Measurements from ENCODE around the gene SON. TPM values are rescaled to one million over a fixed set of nuclear protein-coding genes. Genes with fewer than 3 reads are reported as not detected.
A peak's percentile ranks its signal among the peaks of the same experiment; 100 is the strongest.

Gene SON
- total RNA-seq, 1 experiment from 2014 or later = 329 TPM

- Histone ChIP-seq H4K8ac (replicated peaks; ENCODE audit: insufficient read length, low read depth, low read length) (no peak within 1 kb of the TSS), H4K5ac (ENCODE audit: insufficient read length, low read depth, low read length) (no peak within 1 kb of the TSS), H3K27ac (ENCODE audit: insufficient read length, low read depth, low read length) (no peak within 1 kb of the TSS), H3K18ac (ENCODE audit: insufficient read length, low read depth, low read length) (no peak within 1 kb of the TSS), H3K79me2 (ENCODE audit: insufficient read depth, low read length) (0 out of 2 replicates have a peak, but pooled peaks cover 4% of the 10 kb centered on the region), H4K91ac (ENCODE audit: insufficient read length, low read depth, low read length) (no peak within 1 kb of the TSS), H4K20me1 (ENCODE audit: control insufficient read depth, insufficient read depth, insufficient read length) (no peaks in the 10 kb centered on the region), H3K14ac (ENCODE audit: insufficient read depth, low read length) (peak within 1 kb of the TSS; percentile 14; the same call in 1 of the 2 replicates), H2BK5ac (ENCODE audit: insufficient read length, low read length) (no peak within 1 kb of the TSS), H3K23me2 (ENCODE audit: insufficient read length, low read depth, low read length, poor library complexity, severe bottlenecking) (peaks cover 10% of the 10 kb centered on the region), H3K9me3 (ENCODE audit: control insufficient read depth, low read depth, low read length) (no peaks in the 10 kb centered on the region), H3K79me1 (ENCODE audit: insufficient read depth, low read depth, low read length, poor library complexity, severe bottlenecking) (no peaks in the 10 kb centered on the region), H3K56ac (ENCODE audit: insufficient read length, low read depth, low read length) (no peak within 1 kb of the TSS), H2BK20ac (ENCODE audit: low read depth, low read length, poor library complexity, severe bottlenecking) (no peak within 1 kb of the TSS), H3K4ac (ENCODE audit: low read depth, low read length) (no peak within 1 kb of the TSS), H2AFZ (ENCODE audit: low read length) (peak within 1 kb of the TSS; percentile 32), H2BK12ac (ENCODE audit: insufficient read length, low read depth, low read length) (no peak within 1 kb of the TSS), H3K9ac (ENCODE audit: extremely low read depth, insufficient read length, low read length) (peak within 1 kb of the TSS; percentile 49), H3K4me2 (ENCODE audit: insufficient read depth, insufficient read length, low read length) (peak within 1 kb of the TSS; percentile 77), H3K23ac (ENCODE audit: insufficient read length, low read depth, low read length) (no peak within 1 kb of the TSS), H2BK120ac (ENCODE audit: low read depth, low read length, poor library complexity, severe bottlenecking) (no peak within 1 kb of the TSS), H3K4me1 (ENCODE audit: insufficient read depth, low read length) (no peaks in the 10 kb centered on the region), H3T11ph (ENCODE audit: low read length) (no peak within 1 kb of the TSS), H3K27me3 (ENCODE audit: insufficient read depth, low read length) (no peaks in the 10 kb centered on the region), H2AK5ac (ENCODE audit: insufficient read length, low read length) (no peak within 1 kb of the TSS), H2BK15ac (ENCODE audit: low read depth, low read length) (no peak within 1 kb of the TSS)
- Mint-ChIP-seq H3K36me3 (ENCODE audit: insufficient read depth in 1 of 3, low read depth in 3 of 3) (peaks cover 9 to 29% (median 28%) of the 10 kb centered on the region in 3 experiments; a peak in 6 of 7 replicates), H3K9me3 (no peaks in the 10 kb centered on the region), H3K27ac (peak within 1 kb of the TSS; percentile 89 to 97 (median 92)), H3K27me3 (ENCODE audit: low read depth) (no peaks in the 10 kb centered on the region), H3K4me3 (peak within 1 kb of the TSS; percentile 84 to 90), H3K4me1 (peaks cover 14 to 15% of the 10 kb centered on the region in 2 experiments)
- TF ChIP-seq, protein P1, sequence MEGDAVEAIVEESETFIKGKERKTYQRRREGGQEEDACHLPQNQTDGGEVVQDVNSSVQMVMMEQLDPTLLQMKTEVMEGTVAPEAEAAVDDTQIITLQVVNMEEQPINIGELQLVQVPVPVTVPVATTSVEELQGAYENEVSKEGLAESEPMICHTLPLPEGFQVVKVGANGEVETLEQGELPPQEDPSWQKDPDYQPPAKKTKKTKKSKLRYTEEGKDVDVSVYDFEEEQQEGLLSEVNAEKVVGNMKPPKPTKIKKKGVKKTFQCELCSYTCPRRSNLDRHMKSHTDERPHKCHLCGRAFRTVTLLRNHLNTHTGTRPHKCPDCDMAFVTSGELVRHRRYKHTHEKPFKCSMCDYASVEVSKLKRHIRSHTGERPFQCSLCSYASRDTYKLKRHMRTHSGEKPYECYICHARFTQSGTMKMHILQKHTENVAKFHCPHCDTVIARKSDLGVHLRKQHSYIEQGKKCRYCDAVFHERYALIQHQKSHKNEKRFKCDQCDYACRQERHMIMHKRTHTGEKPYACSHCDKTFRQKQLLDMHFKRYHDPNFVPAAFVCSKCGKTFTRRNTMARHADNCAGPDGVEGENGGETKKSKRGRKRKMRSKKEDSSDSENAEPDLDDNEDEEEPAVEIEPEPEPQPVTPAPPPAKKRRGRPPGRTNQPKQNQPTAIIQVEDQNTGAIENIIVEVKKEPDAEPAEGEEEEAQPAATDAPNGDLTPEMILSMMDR (conservative IDR thresholded peaks at IDR 0.05) = 0 out of 3 replicates have a peak, but pooled peaks have one; percentile 8
- no CpG with 5 or more reads among the region's 78 CpGs for WGBS (ENCODE audit: extremely low coverage, insufficient read length, low lambda C conversion rate)
- peak; percentile 92 for DNase-seq
These were observed 45.9 kb downstream of the SON start, which contains the start of gene DONSON for GRCh38 chr21:33588485-33589335. Gene DONSON (minus strand): TSS chr21:33588684. CDS start chr21:33588641, 43 bp downstream.
